ENCODE data around the gene BEGAIN.

The BEGAIN gene

DNA sequence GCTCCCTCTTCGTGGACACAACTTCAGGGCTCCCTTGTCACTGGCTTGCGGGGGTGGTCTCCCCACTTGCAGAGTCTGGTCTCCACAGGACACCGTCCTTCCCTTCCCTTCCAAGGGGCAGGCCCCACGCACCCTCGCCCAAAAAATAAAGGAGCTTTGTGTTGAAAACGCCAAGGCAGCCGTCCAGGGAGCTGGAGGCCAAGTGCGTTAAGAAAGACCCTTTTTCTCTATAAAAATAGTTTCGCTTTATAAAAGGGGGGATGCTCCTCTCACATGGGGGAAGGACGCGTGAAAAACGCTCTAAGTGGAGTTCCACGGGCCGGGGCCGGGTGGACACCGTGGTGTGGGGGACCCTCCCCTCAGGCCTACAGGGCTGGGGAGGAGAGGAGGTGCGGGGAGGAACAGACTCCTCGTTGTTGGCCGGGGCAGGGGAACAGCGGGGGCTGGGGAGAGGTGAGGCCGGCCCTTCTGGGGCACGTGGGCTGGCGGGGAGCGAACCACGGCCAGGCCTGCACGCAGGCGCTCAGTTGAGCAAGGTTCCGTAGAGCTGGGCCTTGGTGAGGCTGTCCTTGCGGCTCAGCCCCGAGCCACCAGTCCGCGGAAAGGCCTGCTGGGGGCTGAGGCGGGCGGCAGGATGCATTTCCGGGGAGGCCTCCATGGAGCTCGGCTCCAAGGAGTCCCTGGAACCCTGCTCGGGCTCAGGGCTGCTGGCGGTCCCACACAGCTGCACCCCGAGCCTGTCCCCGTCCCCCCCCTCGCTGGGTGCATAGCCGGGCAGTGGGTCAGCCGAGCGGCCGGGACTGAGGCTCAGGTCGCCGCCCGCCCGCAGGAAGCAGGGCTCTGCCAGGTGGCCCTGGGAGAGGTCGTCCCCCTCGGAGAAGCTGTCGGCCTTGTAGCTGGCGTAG is 49.5 kb downstream of the BEGAIN start:
- Histone ChIP-seq H3K4me1 (ENCODE audit: control insufficient read depth, insufficient read depth, low read length) (no peaks in the 10 kb centered on the region; the same call in 1 of the 2 replicates), H3K27me3 (ENCODE audit: control insufficient read depth, insufficient read depth, low read length) (no peaks in the 10 kb centered on the region), H3K36me3 (ENCODE audit: control insufficient read depth, insufficient read depth, low read length) (no peaks in the 10 kb centered on the region), H3K9ac (ENCODE audit: low read length) (no peak overlapping the region), H3K27ac (ENCODE audit: low read depth, low read length) (no peak overlapping the region), H3K9me3 (ENCODE audit: control insufficient read depth, insufficient read depth, low read depth, low read length) (no peaks in the 10 kb centered on the region), H3K4me3 (ENCODE audit: low read depth, low read length) (no peak overlapping the region)

DNA sequence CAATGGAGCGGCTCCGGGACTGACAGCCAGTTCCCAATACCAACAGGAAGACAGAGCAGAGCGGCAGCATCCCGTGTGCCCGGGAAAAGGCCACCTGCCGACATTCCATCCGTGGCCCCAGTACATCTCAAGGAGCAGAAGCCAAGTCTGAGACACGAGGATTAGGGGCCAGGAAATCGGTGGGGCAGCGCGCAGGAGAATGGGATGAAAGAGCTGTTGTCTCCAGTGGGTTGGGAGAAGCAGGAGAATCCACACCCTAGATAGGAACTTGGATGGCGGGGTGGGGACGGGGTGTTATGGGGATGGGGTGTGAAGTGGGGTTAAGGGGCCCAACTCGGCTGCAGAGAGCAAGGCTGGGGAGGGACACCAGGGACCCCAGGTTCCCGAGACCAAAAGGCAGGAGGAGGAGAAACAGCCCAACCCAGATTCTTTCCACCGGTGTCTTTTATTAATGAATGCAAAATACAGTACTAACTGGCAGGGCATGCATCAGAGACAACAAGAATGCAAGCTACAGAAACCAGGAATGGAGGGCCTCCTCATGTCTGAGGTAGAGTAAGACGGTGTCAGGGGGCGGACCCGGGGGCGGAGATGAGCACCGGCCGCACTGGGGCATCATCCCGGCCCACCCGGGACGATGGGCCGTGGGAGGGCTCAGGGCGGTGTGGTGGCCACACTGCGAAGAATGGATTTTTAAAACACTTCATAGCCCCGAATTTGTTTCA is 50.3 kb downstream of the BEGAIN start:
- Histone ChIP-seq H3K4me1 (ENCODE audit: control insufficient read depth, insufficient read depth, low read length) (no peaks in the 10 kb centered on the region; the same call in 1 of the 2 replicates), H3K4me3 (ENCODE audit: low read depth, low read length) (no peak overlapping the region), H3K27ac (ENCODE audit: low read depth, low read length) (no peak overlapping the region), H3K9me3 (ENCODE audit: control insufficient read depth, insufficient read depth, low read depth, low read length) (no peaks in the 10 kb centered on the region), H3K9ac (ENCODE audit: low read length) (no peak overlapping the region), H3K36me3 (ENCODE audit: control insufficient read depth, insufficient read depth, low read length) (no peaks in the 10 kb centered on the region), H3K27me3 (ENCODE audit: control insufficient read depth, insufficient read depth, low read length) (no peaks in the 10 kb centered on the region)

GRCh38 chr14:100536121-100536510 is 51.1 kb downstream of the BEGAIN start:
- Histone ChIP-seq H3K27me3 (ENCODE audit: control insufficient read depth, insufficient read depth, low read length) (no peaks in the 10 kb centered on the region), H3K4me1 (ENCODE audit: control insufficient read depth, insufficient read depth, low read length) (no peaks in the 10 kb centered on the region; the same call in 1 of the 2 replicates), H3K27ac (ENCODE audit: low read depth, low read length) (no peak overlapping the region), H3K9ac (ENCODE audit: low read length) (no peak overlapping the region), H3K36me3 (ENCODE audit: control insufficient read depth, insufficient read depth, low read length) (no peaks in the 10 kb centered on the region), H3K4me3 (ENCODE audit: low read depth, low read length) (no peak overlapping the region), H3K9me3 (ENCODE audit: control insufficient read depth, insufficient read depth, low read depth, low read length) (no peaks in the 10 kb centered on the region)

DNA sequence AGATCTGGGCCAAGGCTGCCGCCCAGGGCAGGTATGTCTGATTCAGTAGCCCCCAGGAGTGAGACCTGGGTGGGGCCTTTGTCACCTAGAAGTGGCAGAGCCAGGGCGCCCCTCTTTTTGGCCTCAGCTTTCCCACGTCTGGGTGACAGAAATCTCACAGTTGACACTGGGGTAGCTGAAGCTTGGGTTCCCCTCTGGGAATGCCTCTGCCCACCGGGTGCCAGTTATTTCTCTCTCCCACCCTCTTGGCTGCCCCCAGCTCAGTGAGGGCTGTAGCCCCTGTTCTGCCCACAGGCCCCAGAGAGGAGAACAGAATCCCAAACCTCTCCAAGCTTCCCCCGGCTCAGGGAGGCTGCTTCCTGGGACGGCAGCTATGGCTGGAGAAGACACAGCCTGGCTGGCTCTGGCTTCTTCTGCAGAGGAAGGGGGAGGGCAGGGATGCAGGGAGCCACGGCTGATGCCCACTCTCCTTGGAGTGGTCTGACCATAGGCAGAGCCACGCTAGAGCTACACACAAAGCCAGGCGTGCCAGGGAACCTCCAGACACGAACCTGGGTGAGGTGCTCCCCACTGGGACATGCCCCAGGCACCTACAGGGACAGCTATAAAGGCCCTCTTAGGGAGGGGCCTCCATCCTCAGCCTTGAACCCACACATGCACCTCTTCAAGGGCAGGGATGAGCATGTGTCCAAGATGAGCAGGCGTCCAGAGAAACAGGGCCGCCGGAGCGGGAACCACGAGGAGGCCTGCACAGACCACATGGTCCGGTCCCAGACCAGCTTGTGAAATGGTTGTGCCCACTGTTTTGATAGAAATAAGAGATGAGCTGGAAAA is 51.7 kb downstream of the BEGAIN start:
- H3K9ac ChIP-seq (ENCODE audit: low read length), result no peak overlapping the region
- no peaks in the 10 kb centered on the region; the same call in 1 of the 2 replicates for H3K4me1 ChIP-seq (ENCODE audit: control insufficient read depth, insufficient read depth, low read length)
- H3K4me3 ChIP-seq (ENCODE audit: low read depth, low read length), result no peak overlapping the region
- H3K36me3 ChIP-seq (ENCODE audit: control insufficient read depth, insufficient read depth, low read length), result no peaks in the 10 kb centered on the region
- H3K27ac ChIP-seq (ENCODE audit: low read depth, low read length), result no peak overlapping the region
- H3K9me3 ChIP-seq (ENCODE audit: control insufficient read depth, insufficient read depth, low read depth, low read length), result no peaks in the 10 kb centered on the region
- H3K27me3 ChIP-seq (ENCODE audit: control insufficient read depth, insufficient read depth, low read length), result no peaks in the 10 kb centered on the region

GRCh38 chr14:100534528-100535286 is 52.5 kb downstream of the BEGAIN start:
- no peaks in the 10 kb centered on the region for H3K36me3 ChIP-seq (ENCODE audit: control insufficient read depth, insufficient read depth, low read length)
- no peak overlapping the region for H3K9ac ChIP-seq (ENCODE audit: low read length)
- H3K27ac ChIP-seq (ENCODE audit: low read depth, low read length), result no peak overlapping the region
- H3K4me1 ChIP-seq (ENCODE audit: control insufficient read depth, insufficient read depth, low read length), result no peaks in the 10 kb centered on the region; the same call in 1 of the 2 replicates
- no peak overlapping the region for H3K4me3 ChIP-seq (ENCODE audit: low read depth, low read length)
- no peaks in the 10 kb centered on the region for H3K9me3 ChIP-seq (ENCODE audit: control insufficient read depth, insufficient read depth, low read depth, low read length)
- H3K27me3 ChIP-seq (ENCODE audit: control insufficient read depth, insufficient read depth, low read length), result no peaks in the 10 kb centered on the region

DNA sequence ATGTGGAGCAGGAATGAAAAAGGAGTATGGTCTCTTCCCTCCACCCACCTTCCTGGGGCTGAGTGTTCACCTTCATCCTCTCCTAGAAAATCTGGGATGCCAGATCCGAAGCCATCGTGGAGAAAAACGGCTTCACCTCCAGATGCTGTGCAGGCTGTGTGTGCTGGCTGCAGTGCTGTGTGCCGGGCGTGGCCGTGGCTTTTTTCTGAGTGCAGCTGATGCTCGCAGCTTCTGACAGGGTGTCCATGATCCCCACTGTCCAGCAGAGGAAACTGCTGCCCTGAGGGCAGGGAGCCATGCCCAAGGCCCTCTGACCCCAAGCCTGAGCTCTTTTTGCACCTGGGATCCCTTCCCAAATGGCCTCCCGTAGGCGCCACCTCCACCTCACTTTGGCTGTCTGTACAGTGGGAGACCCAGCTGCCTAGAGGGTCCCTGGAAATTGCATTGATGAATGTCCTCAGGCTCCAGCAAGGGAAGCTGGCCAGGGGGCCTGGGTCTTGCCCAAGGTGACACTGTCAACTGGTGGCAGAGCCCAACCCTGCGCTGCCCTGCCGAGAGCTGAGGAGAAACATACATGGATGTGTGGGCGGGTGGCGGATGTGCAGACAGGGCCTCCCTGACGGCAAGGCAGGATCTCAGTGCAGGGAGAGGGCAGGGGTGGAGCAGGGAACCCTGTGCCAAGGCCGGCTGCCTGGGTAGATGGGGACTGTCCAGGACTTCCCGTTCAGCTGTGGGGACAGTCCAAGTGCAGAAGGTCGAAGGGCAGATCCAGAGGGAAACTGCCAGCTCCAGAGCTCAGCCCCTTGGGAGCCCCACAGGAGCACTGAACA is 53.3 kb downstream of the BEGAIN start:
- no peak overlapping the region for H3K27ac ChIP-seq (ENCODE audit: low read depth, low read length)
- no peak overlapping the region for H3K9ac ChIP-seq (ENCODE audit: low read length)
- no peaks in the 10 kb centered on the region; the same call in 1 of the 2 replicates for H3K4me1 ChIP-seq (ENCODE audit: control insufficient read depth, insufficient read depth, low read length)
- H3K27me3 ChIP-seq (ENCODE audit: control insufficient read depth, insufficient read depth, low read length), result no peaks in the 10 kb centered on the region
- no peak overlapping the region for H3K4me3 ChIP-seq (ENCODE audit: low read depth, low read length)
- no peaks in the 10 kb centered on the region for H3K9me3 ChIP-seq (ENCODE audit: control insufficient read depth, insufficient read depth, low read depth, low read length)
- H3K36me3 ChIP-seq (ENCODE audit: control insufficient read depth, insufficient read depth, low read length), result no peaks in the 10 kb centered on the region

DNA sequence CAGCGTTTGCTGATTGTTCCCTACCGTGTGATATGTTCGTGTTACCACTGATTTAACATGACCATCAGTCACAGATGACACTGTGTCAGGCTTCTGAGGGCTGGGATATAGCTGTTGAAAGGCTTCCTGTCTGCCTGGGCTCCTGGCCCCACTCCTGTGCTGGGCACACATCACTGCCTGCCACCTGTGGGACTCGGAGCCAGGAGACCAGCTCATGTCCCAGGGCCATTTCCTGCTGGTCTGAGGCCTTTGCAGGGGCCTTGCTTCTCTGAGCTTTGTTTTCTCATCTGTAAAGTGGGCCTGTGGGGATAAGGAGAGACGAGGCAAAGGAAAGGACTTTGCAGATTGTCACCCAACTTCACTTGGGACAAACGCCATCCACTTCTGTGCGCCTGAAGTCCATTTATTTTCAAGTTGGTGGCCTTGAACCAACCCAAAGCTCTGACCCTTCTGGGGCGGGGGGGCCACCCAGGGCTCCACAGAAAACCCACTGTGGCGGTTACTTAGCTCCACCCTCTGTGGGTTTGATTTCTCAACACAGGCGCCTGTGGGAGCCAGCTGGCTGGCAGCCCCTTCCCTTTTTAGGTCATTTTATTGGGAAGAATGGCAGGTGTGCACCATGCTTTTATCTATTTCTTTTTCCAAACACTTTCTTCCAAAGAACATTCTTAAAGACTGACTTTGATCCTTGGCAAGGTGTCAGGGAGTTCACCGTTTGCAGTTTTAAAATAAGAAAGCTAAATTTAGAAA is 54.1 kb downstream of the BEGAIN start:
- Histone ChIP-seq H3K36me3 (ENCODE audit: control insufficient read depth, insufficient read depth, low read length) (no peaks in the 10 kb centered on the region), H3K4me1 (ENCODE audit: control insufficient read depth, insufficient read depth, low read length) (no peaks in the 10 kb centered on the region; the same call in 1 of the 2 replicates), H3K9ac (ENCODE audit: low read length) (no peak overlapping the region), H3K9me3 (ENCODE audit: control insufficient read depth, insufficient read depth, low read depth, low read length) (no peaks in the 10 kb centered on the region), H3K27me3 (ENCODE audit: control insufficient read depth, insufficient read depth, low read length) (no peaks in the 10 kb centered on the region), H3K27ac (ENCODE audit: low read depth, low read length) (no peak overlapping the region), H3K4me3 (ENCODE audit: low read depth, low read length) (no peak overlapping the region)

DNA sequence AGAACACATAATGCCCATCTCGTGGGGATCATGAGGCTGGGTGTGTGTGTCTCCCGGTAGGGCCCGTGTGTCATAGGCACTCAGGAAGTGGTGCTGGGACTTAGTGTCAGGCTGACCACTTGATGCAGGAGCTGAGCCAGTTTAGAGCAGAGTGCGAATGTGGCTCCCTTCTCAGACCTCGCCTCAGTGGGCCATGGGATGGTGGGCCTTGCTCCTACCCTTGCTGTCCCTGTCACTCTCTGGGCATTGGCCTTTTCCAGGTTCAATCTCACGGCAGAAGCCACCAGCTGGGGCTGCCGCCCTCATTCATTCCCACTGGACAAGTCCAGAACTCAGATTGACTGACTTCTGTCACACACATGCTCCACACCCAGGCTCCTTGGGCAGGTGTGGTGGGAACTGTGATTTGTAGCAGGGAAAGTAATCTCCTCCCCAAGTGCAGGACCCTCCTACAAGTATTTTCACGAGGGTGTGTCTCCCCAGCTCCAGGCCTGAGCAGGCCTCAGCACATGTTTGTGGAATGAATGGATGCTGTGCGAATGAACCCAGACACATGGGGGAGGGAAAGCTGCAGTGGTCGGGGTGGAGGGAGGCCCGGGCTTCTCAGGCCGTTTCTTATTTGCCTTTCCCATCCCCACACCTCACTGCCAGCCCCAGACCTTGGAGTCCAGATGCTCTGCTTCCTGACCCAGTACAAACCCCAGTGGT is 54.9 kb downstream of the BEGAIN start:
- H3K4me3 ChIP-seq (ENCODE audit: low read depth, low read length), result no peak overlapping the region
- H3K27ac ChIP-seq (ENCODE audit: low read depth, low read length), result no peak overlapping the region
- no peak overlapping the region for H3K9ac ChIP-seq (ENCODE audit: low read length)
- H3K36me3 ChIP-seq (ENCODE audit: control insufficient read depth, insufficient read depth, low read length), result no peaks in the 10 kb centered on the region
- no peaks in the 10 kb centered on the region; the same call in 1 of the 2 replicates for H3K4me1 ChIP-seq (ENCODE audit: control insufficient read depth, insufficient read depth, low read length)
- no peaks in the 10 kb centered on the region for H3K27me3 ChIP-seq (ENCODE audit: control insufficient read depth, insufficient read depth, low read length)
- H3K9me3 ChIP-seq (ENCODE audit: control insufficient read depth, insufficient read depth, low read depth, low read length), result no peaks in the 10 kb centered on the region

All from HUES6 (cell line).